SK-MEL-5 (cell line): ENCODE measurements around the gene VPS13A. TPM values are rescaled to one million over a fixed set of nuclear protein-coding genes. Genes with fewer than 3 reads are reported as not detected.

Source experiments
- DNase-seq: peaks from one replicate; pipeline ENCODE4 v3.0.0-alpha.2; 2016; ENCODE audit warnings: low read depth, low spot score
- in situ Hi-C: cut with HindIII; loops from 2 replicates; pipeline ENCODE4 v1.10.0; 2016; ENCODE audit warnings: low sequenced_read_pairs, high pct_unique_total_duplicates, low pct_unique_long_range_greater_than_20kb
- total RNA-seq: library from RNA; depleted of rRNA; stranded (reverse); fragments of >200 nt; shearing (Covaris generic); gene quantifications from 2 replicates; pipeline ENCODE4 v1.2.3, GENCODE V29; 2014; rRNA removed

VPS13A gene
- total RNA-seq, 1 experiment from 2014 or later: 22.8 TPM

- in situ Hi-C loops: no loop called here
- no peak for DNase-seq
Observed at GRCh38 chr9:77460938-77461337, 283.6 kb downstream of the VPS13A start.

DNA sequence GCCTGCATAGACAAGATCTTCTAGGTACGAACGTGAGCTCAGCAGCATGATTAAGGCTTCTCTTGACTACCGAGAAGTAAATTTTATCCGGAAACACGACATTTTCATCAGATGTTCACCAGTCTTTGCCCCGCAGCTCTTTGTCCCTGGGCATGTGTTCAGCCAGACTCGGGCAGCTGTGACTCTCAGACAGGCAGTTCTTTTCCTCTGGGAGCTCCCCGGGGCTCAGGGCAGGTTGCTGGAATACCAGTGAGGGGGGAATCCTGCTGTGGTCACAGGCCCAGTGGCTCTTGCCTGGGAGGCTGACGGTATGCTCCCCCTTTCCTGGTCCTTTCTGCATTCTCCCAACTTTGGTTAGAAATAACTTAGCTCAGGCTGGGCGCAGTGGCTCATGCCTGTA is 284.7 kb downstream of the VPS13A start:
- no peak for DNase-seq
- in situ Hi-C loops: no loop called here

- DNase-seq: no peak
- in situ Hi-C loops: no loop called here
Observed at GRCh38 chr9:77463151-77463550, 285.8 kb downstream of the VPS13A start.

DNA sequence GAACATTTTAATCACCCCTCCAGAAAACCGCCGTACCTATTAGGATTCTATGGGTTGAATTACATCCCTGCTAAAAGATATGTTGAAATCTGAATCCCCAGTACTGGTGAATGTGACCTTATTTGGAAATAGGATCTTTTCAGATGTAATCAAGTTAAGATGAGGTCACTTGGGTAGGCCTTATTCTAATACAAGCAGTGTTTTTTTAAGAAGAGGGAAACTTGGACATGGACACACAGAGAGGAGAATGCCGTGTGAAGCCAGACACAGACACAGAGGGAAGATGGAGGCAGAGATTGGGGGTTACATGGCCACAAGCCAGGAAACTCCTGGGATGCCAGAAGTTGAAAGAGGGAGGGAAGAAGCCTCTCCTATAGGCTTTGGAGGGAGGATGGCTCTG is 287.3 kb downstream of the VPS13A start:
- DNase-seq: no peak
- in situ Hi-C loops: no loop called here

DNA sequence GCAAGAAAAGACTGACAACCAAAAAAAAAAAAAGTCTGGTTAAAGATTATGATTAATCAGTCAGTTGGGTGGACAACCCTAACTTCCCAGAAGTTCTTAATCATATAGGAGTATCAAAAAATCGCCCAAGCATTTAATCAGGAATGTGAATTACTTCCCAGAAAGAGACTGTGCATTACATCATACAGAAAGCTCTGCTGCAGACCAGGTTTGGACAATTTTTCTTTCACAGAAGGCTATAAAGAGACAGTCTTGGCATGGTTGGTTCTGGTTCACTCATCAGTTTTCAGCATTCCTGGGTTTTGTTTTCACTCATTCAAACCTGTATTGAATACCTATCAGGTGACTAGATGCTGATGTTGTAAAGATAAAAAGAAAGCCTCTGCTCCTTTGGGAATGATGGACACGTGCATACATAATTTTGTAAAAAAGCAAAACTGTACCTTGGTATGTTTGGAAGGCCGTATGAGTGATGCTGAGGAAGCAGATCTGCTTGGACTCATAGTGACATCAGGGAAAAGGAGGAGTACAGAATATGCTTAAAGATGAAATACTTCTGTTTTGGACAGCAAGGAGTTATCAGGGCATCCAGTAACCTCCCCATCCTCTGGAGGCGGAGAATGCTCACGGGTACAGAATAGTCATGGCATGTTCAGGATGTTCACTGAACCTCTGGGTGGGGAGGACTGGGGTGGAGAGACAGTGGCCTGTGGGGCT is 292.3 kb downstream of the VPS13A start:
- in situ Hi-C loops: no loop called here
- DNase-seq: no peak

Other genes starting within 250 kb of the VPS13A start
- gene FOXB2, start 157.9 kb upstream of the VPS13A start, total RNA-seq: not detected in 2 replicates